Activated T-helper 17 cell treated with anti-CD3 and anti-CD28 coated beads, Interleukin-2, amount 50 U/mL, for 72 hours (primary cell): Measurements from ENCODE around the gene NAALADL2. TPM values are rescaled to one million over a fixed set of nuclear protein-coding genes. Genes with fewer than 3 reads are reported as not detected.

Experiments
- ATAC-seq: fragments of 150-1000 bp; cut with Tn5 transposase; replicated peaks from 2 replicates; pipeline ENCODE4 v1.10.0; 2021; ENCODE audit warnings: mild to moderate bottlenecking, moderate library complexity
- H3K27ac Mint-ChIP-seq: one replicate; pipeline ENCODE4 v1.8.0; 2022; ENCODE audit warnings: mixed read lengths
- H3K27me3 Mint-ChIP-seq: one replicate; pipeline ENCODE4 v1.8.0; 2022; ENCODE audit warnings: mixed read lengths
- H3K36me3 Mint-ChIP-seq: one replicate; pipeline ENCODE4 v1.8.0; 2022; ENCODE audit warnings: low read depth, mild to moderate bottlenecking, mixed read lengths
- H3K4me1 Mint-ChIP-seq: one replicate; pipeline ENCODE4 v1.8.0; 2022; ENCODE audit warnings: mixed read lengths
- H3K4me3 Mint-ChIP-seq: one replicate; pipeline ENCODE4 v1.8.0; 2022; ENCODE audit warnings: mild to moderate bottlenecking, mixed read lengths
- H3K9me3 Mint-ChIP-seq: one replicate; pipeline ENCODE4 v1.8.0; 2022; ENCODE audit warnings: mixed read lengths
- total RNA-seq, 2 donors: library from RNA; stranded (reverse); gene quantifications; one replicate each; pipeline ENCODE4 v1.2.3, GENCODE V29; 2022

Gene NAALADL2
- total RNA-seq, 2 donors from 2014 or later, result not detected

- H3K4me3 Mint-ChIP-seq, result no peak overlapping the region
- no peaks in the 10 kb centered on the region for H3K27me3 Mint-ChIP-seq
- H3K36me3 Mint-ChIP-seq, result no peaks in the 10 kb centered on the region
- no peaks in the 10 kb centered on the region for H3K4me1 Mint-ChIP-seq
- no peak for ATAC-seq
- no peak overlapping the region for H3K27ac Mint-ChIP-seq
- peaks cover 24% of the 10 kb centered on the region for H3K9me3 Mint-ChIP-seq
Measured at GRCh38 chr3:175186511-175186910, 327.4 kb downstream of the NAALADL2 start.

GRCh38 chr3:175187586-175187985, 328.5 kb downstream of the NAALADL2 start:
- Mint-ChIP-seq H3K4me1 (no peaks in the 10 kb centered on the region), H3K27me3 (no peaks in the 10 kb centered on the region), H3K4me3 (no peak overlapping the region), H3K9me3 (peaks cover 23% of the 10 kb centered on the region), H3K36me3 (no peaks in the 10 kb centered on the region), H3K27ac (no peak overlapping the region)
- no peak for ATAC-seq

GRCh38 chr3:175192536-175192935, 333.4 kb downstream of the NAALADL2 start:
- Mint-ChIP-seq H3K27ac (no peak overlapping the region), H3K9me3 (peaks cover 24% of the 10 kb centered on the region), H3K36me3 (no peaks in the 10 kb centered on the region), H3K4me1 (no peaks in the 10 kb centered on the region), H3K4me3 (no peak overlapping the region), H3K27me3 (no peaks in the 10 kb centered on the region)
- no peak for ATAC-seq

- H3K4me1 Mint-ChIP-seq, result no peaks in the 10 kb centered on the region
- ATAC-seq, result peak; percentile 42
- peaks cover 16% of the 10 kb centered on the region for H3K9me3 Mint-ChIP-seq
- H3K36me3 Mint-ChIP-seq, result no peaks in the 10 kb centered on the region
- no peaks in the 10 kb centered on the region for H3K27me3 Mint-ChIP-seq
- no peak overlapping the region for H3K27ac Mint-ChIP-seq
- H3K4me3 Mint-ChIP-seq, result no peak overlapping the region
Measured at GRCh38 chr3:175193815-175194518, 334.8 kb downstream of the NAALADL2 start.

- Mint-ChIP-seq H3K27me3 (no peaks in the 10 kb centered on the region), H3K36me3 (no peaks in the 10 kb centered on the region), H3K4me3 (no peak overlapping the region), H3K4me1 (no peaks in the 10 kb centered on the region), H3K27ac (no peak overlapping the region), H3K9me3 (peaks cover 22% of the 10 kb centered on the region)
- ATAC-seq, result no peak
Measured at GRCh38 chr3:175198991-175199783, 340.1 kb downstream of the NAALADL2 start.

- H3K27ac Mint-ChIP-seq, result no peak overlapping the region
- no peaks in the 10 kb centered on the region for H3K27me3 Mint-ChIP-seq
- H3K9me3 Mint-ChIP-seq, result peaks cover 25% of the 10 kb centered on the region
- no peak overlapping the region for H3K4me3 Mint-ChIP-seq
- ATAC-seq, result no peak
- no peaks in the 10 kb centered on the region for H3K4me1 Mint-ChIP-seq
- H3K36me3 Mint-ChIP-seq, result no peaks in the 10 kb centered on the region
Measured at GRCh38 chr3:175199961-175200360, 340.8 kb downstream of the NAALADL2 start.

- peaks cover 25% of the 10 kb centered on the region for H3K9me3 Mint-ChIP-seq
Measured at GRCh38 chr3:175200391-175201095, 341.4 kb downstream of the NAALADL2 start.

GRCh38 chr3:175207361-175207760, 348.2 kb downstream of the NAALADL2 start:
- H3K27ac Mint-ChIP-seq, result no peak overlapping the region
- H3K9me3 Mint-ChIP-seq, result peaks cover 15% of the 10 kb centered on the region
- no peaks in the 10 kb centered on the region for H3K36me3 Mint-ChIP-seq
- H3K4me3 Mint-ChIP-seq, result no peak overlapping the region
- no peak for ATAC-seq
- H3K27me3 Mint-ChIP-seq, result no peaks in the 10 kb centered on the region
- H3K4me1 Mint-ChIP-seq, result no peaks in the 10 kb centered on the region

More at GRCh38 chr3:175200391-175201095, 341.4 kb downstream of the NAALADL2 start:
- Mint-ChIP-seq H3K27ac (no peak overlapping the region), H3K36me3 (no peaks in the 10 kb centered on the region), H3K27me3 (no peaks in the 10 kb centered on the region), H3K4me1 (no peaks in the 10 kb centered on the region), H3K4me3 (no peak overlapping the region)
- ATAC-seq, result no peak

- no peak for ATAC-seq
- H3K27ac Mint-ChIP-seq, result no peak overlapping the region
- no peaks in the 10 kb centered on the region for H3K36me3 Mint-ChIP-seq
- no peaks in the 10 kb centered on the region for H3K4me1 Mint-ChIP-seq
- H3K27me3 Mint-ChIP-seq, result no peaks in the 10 kb centered on the region
- H3K9me3 Mint-ChIP-seq, result peaks cover 17% of the 10 kb centered on the region
- H3K4me3 Mint-ChIP-seq, result no peak overlapping the region
Measured at GRCh38 chr3:175208326-175208725, 349.2 kb downstream of the NAALADL2 start.

- H3K27ac Mint-ChIP-seq, result no peak overlapping the region
Measured at GRCh38 chr3:175211466-175211865, 352.3 kb downstream of the NAALADL2 start.

GRCh38 chr3:175212896-175213295, 353.8 kb downstream of the NAALADL2 start:
- Mint-ChIP-seq H3K9me3 (peaks cover 11% of the 10 kb centered on the region), H3K27me3 (no peaks in the 10 kb centered on the region), H3K36me3 (no peaks in the 10 kb centered on the region), H3K27ac (no peak overlapping the region), H3K4me3 (no peak overlapping the region), H3K4me1 (no peaks in the 10 kb centered on the region)
- ATAC-seq, result no peak

More at GRCh38 chr3:175211466-175211865, 352.3 kb downstream of the NAALADL2 start:
- Mint-ChIP-seq H3K4me1 (no peaks in the 10 kb centered on the region), H3K36me3 (no peaks in the 10 kb centered on the region), H3K4me3 (no peak overlapping the region), H3K27me3 (no peaks in the 10 kb centered on the region), H3K9me3 (peaks cover 11% of the 10 kb centered on the region)
- no peak for ATAC-seq

GRCh38 chr3:175214216-175214615, 355.1 kb downstream of the NAALADL2 start:
- ATAC-seq, result no peak
- Mint-ChIP-seq H3K27ac (no peak overlapping the region), H3K27me3 (no peaks in the 10 kb centered on the region), H3K36me3 (no peaks in the 10 kb centered on the region), H3K9me3 (peaks cover 8% of the 10 kb centered on the region), H3K4me1 (no peaks in the 10 kb centered on the region), H3K4me3 (no peak overlapping the region)

- H3K4me3 Mint-ChIP-seq, result no peak overlapping the region
- ATAC-seq, result no peak
- H3K9me3 Mint-ChIP-seq, result peaks cover 8% of the 10 kb centered on the region
- H3K27me3 Mint-ChIP-seq, result no peaks in the 10 kb centered on the region
- H3K27ac Mint-ChIP-seq, result no peak overlapping the region
- no peaks in the 10 kb centered on the region for H3K36me3 Mint-ChIP-seq
- H3K4me1 Mint-ChIP-seq, result no peaks in the 10 kb centered on the region
Measured at GRCh38 chr3:175215833-175216232, 356.7 kb downstream of the NAALADL2 start.

GRCh38 chr3:175222356-175222755, 363.2 kb downstream of the NAALADL2 start:
- Mint-ChIP-seq H3K36me3 (no peaks in the 10 kb centered on the region), H3K4me1 (no peaks in the 10 kb centered on the region), H3K9me3 (no peaks in the 10 kb centered on the region), H3K4me3 (no peak overlapping the region), H3K27me3 (no peaks in the 10 kb centered on the region), H3K27ac (no peak overlapping the region)
- no peak for ATAC-seq
